Stimulated activated CD4-positive, alpha-beta T cell treated with anti-CD3 and anti-CD28 coated beads, Interleukin-15, amount 100 ng/mL, for 24 hours (primary cell): ENCODE data around the gene CARMIL1.

ENCODE experiments used
- DNase-seq: peaks from one replicate; pipeline ENCODE4 v3.0.0-alpha.2; 2020

Gene CARMIL1

DNA sequence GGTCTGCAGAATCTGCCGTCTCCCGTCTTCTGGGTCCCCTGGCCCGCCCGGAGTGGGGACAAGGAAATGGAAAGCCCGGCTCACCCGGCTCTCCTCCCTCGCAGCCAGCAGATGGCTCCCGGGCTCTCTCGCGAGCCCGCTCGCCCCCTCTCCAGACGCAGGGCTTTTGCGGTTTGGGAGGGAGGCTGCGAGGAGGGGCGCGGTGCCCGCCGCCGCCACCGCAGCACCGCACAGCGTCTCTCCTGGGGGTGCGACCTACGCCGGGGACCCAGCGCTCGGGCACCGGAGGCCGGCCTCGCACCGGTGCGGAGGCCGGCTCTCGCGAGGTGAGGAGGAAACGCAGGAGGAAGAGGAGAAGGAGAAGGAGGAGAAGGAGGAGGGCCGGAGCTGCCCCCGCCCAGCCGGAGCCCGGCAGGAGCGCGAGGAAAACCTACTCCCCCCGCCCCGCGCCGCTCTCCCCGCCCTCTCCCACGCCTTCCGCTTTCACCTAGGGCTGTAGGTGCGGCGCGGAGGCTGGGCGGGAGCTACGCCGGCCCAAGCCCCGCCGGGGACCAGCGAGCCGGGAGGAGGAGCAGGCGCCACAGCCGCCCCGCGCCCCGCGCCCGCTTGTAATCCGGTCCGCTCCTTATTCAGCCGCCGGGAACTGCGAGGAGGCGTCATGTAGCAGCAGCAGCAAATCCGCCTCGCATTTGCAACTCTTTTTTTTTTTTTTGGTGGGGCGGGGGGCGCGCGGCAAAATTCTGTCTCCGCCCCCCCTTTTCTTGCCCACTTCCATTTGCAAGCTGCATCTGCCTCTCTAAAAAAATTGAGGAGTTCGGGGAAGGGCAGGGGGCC is at the start of gene CARMIL1:
Gene CARMIL1, plus strand, starts transcription at position 461 of the 834 bp plus-strand sequence. CDS start 422 bp downstream, outside the sequence.
- peak; percentile 86 for DNase-seq

DNA sequence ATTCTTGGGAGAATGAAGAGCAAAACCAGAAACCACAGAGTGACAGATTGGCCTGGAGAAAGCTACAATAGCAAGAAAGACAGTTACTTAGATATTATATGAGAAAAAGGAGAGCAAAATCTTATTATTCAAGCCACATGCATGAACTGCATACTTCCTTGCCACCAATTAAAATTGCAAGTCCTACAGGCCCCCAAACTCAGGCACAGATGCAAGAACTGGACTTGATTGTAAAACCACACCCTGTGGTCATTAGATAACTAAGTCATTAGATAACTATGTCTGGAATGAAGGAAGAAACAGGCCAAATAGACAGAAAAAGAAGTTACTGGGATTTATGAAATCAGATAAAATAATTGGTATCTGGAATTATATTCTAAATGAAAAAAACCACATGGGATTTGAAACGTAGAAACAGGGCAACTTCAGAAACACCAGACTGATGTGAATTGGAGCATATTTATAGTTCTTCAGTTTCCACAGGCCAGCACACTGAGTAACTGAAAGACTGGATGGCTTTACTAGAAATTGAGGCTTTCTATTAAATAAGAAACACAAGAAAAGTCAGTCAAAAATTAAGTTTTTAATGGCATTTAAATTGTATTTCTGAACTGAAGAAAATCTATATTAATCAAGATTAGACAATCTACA is 49.4 kb upstream of the CARMIL1 start:
- DNase-seq: no peak

DNA sequence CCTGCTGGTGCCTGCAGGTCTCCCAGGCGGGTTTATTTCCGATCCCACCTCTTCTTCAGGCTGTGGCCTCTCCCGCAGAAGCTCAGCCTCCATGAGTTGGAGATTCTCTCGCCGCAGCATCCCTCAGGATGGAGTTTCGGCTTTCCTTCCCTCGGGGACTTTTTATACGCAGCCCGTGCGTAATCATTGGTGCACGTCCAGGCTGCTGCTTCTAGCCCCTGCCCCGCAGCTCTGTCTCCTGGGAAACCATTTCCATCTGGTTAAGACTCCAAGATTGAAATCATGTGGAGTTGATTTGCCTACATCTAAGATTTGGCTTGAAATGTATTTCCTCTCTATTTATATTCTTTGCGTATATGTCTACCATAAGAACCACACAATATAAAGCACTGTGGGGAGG is 46.7 kb upstream of the CARMIL1 start:
- no peak for DNase-seq

DNA sequence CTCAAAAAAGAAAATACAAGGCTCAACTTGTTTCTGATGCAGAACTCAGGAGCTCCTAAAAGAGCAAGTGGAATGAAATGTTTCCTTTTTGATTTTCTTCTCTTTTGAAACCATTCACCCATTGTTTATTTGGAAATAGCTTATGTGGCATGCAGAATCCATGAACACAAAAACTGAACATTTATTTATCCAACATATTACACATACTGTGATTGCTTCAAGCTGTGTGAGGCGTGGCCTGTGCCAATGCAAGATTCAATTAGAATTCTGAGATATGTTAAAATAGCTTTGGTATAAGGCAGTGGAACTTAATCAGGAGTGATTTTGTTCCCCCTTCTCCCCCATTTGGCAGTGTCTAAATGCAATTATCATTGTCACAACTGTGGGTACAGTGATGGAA is 45.9 kb upstream of the CARMIL1 start:
- no peak for DNase-seq

GRCh38 chr6:25237579-25237978 is 41.6 kb upstream of the CARMIL1 start:
- DNase-seq: no peak

GRCh38 chr6:25239059-25239458 is 40.1 kb upstream of the CARMIL1 start:
- DNase-seq: no peak

- DNase-seq: no peak
Measured at GRCh38 chr6:25239498-25239897, 39.7 kb upstream of the CARMIL1 start.

DNA sequence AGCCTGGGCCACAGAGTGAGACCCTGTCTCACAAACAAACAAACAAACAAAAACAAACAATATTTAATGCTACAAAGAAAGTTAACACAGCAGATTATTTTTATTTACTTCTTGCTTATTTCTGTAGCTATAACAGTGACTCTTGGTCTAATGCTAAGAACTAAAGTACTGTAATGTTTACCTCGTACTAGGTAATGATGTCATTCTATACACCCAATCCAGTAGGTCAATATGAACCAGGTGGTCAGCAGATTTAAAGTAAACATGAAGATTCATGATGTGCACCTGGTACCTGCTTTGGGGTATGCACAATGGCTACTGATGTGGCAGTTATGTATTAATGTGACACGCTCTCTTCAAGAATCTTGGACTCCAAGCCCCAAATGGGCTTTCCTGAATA is 36.6 kb upstream of the CARMIL1 start:
- DNase-seq: no peak

- no peak for DNase-seq
Measured at GRCh38 chr6:25244865-25245264, 34.3 kb upstream of the CARMIL1 start.

DNA sequence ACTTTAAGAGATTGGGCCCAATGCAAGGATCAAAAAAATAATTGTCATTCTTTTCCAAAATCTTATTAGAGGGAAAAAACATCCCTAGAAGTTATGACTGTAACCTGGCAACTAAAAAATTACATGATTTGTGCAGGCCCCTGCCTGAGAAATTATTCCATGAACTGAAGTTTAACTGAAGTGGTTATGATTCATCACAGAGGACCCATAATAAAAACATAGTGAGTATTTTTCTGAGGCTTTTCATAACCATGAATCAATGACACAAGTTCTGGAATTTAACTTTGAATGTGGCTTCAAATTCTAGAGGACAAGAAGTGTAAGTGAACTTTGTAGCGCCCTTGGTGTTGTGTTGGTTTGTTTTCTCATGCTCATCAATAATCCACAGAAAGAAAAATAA is 31.1 kb upstream of the CARMIL1 start:
- DNase-seq: no peak

- no peak for DNase-seq
Measured at GRCh38 chr6:25249133-25249532, 30.0 kb upstream of the CARMIL1 start.

DNA sequence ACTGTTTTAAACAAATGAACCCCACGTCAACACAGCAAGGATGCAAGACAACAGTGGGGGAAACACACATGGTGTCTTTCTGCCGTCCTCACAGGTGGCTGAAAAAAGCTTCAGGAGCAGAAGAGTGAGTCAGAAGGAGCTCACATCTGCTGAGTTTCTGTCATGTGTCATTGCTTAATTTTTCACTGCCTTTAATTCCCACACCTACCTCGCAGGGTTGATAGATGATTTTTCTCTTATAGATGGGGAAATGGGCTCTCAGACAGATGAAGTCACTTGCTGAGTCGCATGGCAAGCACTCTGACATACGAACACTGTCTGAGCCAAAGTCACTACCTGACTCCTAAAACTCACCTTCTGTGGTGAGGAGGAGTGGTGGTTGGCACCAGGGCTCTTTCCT is 28.3 kb upstream of the CARMIL1 start:
- peak; percentile 28 for DNase-seq

DNA sequence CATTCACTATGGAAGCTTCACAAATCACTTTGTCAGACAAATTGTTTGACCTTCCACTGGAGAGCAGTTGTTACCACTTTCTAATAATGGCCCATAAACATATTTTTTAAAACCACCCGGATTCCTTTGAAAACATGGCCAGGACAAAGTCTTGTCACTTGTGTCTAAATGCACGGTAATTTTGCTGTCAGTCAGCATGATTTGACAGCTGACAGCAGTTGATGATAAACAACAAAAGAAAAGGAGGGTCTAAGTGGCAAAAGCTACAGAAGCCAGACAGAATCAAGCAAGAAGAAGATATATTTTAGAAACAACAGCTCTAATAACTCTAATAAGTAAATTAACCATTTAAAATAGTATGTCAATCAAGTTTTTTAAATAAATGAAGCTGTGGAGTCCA is 27.7 kb upstream of the CARMIL1 start:
- no peak for DNase-seq

DNA sequence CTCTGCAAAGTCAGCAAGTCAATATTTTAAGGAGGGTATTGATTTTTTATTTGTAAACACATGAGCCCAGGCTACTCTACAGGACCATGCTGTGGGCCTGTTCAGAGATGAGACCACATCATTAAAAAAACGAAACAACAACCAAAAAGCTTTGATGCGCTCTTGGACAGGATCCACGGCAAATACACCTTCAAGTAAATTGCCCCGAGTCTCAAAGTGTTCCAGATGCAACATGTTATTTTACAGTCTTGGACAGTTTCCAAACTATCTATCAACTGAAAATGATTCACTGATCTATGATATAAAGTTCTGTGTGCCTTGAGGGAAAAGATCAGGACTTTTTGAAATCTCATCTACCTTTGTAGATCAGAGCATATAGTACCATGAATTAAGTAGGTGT is 25.8 kb upstream of the CARMIL1 start:
- DNase-seq: no peak

GRCh38 chr6:25254671-25255070 is 24.5 kb upstream of the CARMIL1 start:
- DNase-seq: no peak

DNA sequence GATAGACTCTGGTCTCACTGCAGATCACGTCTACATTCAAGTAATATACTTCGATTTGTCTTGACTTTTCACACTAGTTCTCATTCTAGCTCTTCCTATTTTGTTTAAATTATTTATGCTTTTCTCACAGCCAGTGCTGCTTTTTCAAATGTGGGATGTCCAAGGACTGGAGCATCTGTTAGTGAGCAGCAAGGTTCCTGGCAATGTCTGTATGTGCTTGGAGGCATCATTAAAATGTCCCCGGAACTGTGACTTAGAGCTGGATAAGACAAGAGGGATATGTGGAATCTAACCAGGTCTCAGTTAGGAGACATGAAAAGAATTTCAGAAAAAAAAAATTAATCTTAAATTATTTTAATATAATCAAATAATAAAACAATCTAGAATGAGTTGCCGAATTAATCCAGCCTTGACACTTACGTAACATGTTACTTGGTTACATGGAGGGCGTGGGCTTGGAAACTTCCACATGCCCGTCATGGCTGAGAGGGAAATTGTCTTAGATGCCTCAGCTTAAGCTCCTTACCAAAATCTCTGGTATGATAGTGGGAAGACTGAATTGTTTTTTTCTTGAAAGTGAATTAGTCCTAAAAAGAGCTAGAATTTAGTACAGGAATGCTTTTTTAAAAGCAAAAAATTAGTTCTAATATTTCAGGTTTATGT is 21.4 kb upstream of the CARMIL1 start:
- DNase-seq: no peak

DNA sequence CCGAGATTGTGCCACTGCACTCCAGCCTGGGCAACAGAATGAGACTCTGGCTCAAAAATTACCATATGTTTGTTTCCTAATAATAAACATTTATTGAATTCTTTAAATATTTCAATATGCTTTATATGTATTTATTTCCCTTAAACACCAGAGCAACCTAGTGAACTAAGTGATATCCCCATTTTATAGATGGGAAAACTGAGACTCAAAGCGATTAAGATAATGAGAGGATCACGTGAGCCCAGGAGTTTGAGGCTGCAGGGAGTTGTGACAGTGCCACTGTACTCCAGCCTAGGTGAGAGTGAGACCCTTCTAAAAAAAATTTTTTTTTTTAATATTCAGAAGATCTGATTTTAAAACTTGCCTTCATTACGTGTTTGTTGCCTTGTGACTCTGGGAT is 19.4 kb upstream of the CARMIL1 start:
- no peak for DNase-seq

DNA sequence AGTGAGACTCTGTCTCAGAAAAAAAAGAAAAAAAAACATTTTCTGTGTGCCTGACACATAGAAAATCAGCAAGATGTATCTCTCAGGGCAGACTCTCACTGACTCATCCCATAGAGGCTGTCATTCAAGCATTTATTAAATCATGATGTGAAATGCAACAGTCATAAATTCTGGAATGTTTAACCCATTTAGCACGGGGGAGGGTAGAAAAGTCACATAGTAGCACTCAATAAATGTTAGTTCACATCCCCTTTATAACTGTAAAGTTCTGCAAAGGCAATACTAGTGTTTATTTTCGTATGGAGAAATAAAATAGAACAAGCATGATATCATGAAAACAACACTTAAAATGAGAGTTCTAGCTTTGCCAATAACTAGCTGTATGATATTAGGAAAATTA is 15.5 kb upstream of the CARMIL1 start:
- DNase-seq: no peak

DNA sequence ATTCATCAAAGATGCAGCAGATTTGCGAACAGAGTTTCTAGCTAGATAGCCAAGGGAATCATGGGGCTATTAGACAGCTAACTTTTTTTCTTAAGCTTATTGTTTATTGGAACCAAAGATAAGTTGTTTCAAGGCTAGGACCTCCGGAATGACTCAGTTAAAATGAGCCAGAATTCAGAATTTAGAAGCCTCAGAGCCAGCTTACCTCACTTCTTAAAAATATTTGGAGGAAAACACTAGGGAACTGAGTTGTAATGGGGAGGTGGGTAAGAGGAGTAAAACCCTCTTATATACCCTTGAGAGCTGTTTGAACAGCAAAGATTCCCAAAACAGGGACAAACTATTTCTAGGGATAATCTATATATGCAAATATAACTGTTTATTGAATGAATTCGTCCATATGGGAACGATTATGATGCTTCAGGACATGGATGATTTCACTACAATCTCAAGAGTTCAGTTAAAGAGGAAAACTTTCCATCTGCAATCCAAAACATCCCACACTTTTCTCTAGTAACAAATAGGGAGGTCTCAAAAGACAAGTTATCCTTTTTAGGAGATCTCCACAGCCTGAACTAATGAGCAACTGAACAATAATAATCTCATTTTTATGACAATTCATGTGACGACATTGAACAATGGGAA is 12.6 kb upstream of the CARMIL1 start:
- DNase-seq: no peak

DNA sequence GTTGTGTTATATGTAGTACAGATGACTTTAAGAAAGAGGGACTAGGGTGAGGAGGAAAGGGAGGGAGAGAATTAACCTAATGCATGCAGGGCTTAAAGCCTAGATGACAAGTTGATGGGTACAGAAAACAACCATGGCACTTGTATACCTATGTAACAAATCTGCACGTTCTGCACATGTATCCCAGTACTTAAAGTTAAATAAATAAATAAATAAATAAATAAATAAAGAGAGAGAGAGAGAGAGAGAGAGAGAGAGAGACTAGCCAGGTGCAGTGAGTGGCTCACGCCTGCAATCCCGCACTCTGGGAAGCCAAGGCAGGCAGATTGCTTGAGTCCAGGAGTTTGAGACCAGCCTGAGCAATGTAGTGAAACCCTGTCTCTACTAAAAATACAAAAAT is 11.5 kb upstream of the CARMIL1 start:
- no peak for DNase-seq

- no peak for DNase-seq
Measured at GRCh38 chr6:25270559-25270958, 8.6 kb upstream of the CARMIL1 start.

- no peak for DNase-seq
Measured at GRCh38 chr6:25275436-25275835, 3.7 kb upstream of the CARMIL1 start.

GRCh38 chr6:25277386-25277785 is 1.8 kb upstream of the CARMIL1 start:
- DNase-seq: no peak

GRCh38 chr6:25277857-25278256 is 1.3 kb upstream of the CARMIL1 start:
- DNase-seq: no peak
